ENCODE results near the gene TIGD6.
A peak's percentile ranks its signal among the peaks of the same experiment; 100 is the strongest.

TIGD6 gene

GRCh38 chr5:149961186-149961685 is 39.2 kb downstream of the TIGD6 start:
- H4K20me1 ChIP-seq (ENCODE audit: low read depth, low read length): no peaks in the 10 kb centered on the region
- peak overlapping the region; percentile 69 for H3K9ac ChIP-seq (ENCODE audit: low read length)
- H3K4me2 ChIP-seq (ENCODE audit: low read depth, low read length, poor library complexity, severe bottlenecking): peak overlapping the region; percentile 85
- no peaks in the 10 kb centered on the region for H3K9me3 ChIP-seq (ENCODE audit: insufficient read depth, low read length)
- no peaks in the 10 kb centered on the region for H3K36me3 ChIP-seq (ENCODE audit: low read length)
- H2AFZ ChIP-seq (ENCODE audit: low read depth, low read length, severe bottlenecking): peak overlapping the region; percentile 92
- TF ChIP-seq CTCF (IDR thresholded peaks at IDR 0.05; ENCODE audit: insufficient read depth, low read length, poor library complexity, severe bottlenecking) (no peak), EZH2phosphoT487 (conservative IDR thresholded peaks at IDR 0.05; ENCODE audit: low read length) (no peak)
- H3K79me2 ChIP-seq (ENCODE audit: insufficient read depth, low read length): no peaks in the 10 kb centered on the region
- H3K9me2 ChIP-seq (replicated peaks; ENCODE audit: insufficient read depth, low read length): no peaks in the 10 kb centered on the region
- H3K27me3 ChIP-seq (ENCODE audit: low read length): no peaks in the 10 kb centered on the region
- peaks cover 18% of the 10 kb centered on the region for H3F3A ChIP-seq (ENCODE audit: insufficient read depth)
- H3K27ac ChIP-seq (ENCODE audit: low read depth, low read length): no peak overlapping the region
- peak overlapping the region; percentile 69 for H3K4me3 ChIP-seq (ENCODE audit: insufficient read depth, low read length, poor library complexity, severe bottlenecking)

DNA sequence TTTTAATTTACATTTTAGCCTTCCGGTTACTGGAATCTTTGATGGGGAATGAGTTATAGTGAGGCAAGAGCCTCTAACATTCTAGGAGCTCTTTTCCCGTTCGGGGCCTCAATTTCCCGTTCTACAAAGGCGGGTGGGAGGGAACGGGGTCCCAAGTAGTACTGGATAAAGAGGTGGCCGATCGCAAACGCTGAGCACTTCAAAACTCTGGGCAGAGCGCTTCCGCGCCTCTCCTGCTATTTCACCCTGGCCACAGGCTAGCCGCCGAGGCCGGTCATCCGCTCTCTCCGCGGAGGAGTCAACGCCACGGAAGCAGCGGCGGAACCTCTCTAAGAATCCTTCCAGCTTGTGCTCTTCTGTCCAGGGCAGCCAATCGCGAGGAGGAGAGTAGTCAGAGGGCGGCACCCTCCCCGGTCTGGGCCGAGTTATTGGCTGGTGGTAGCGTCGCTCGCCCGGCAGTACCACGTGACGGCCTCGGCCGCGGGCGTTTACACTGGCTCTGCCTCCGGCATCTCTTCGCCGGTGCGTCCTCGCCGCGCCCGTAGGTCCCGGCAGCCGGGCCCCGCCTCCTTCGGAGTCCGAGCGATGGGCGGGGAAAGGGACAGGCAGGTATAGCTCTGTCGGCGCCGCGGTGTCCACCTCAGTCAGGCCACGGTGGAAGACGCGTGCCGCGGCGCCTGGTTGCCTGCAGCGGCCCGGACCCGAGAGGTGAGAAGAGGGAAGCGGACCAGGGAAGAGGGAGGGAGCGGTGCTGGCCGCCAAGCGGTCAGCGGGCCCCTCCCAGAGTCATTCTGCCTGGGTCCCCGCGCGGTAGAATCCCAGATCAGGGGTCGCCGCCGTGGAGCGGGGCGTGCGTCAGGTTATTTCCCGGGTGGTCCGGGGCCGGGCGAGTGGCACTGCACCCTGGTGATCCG is 39.9 kb downstream of the TIGD6 start, which contains the start of gene SLC26A2:
TSS of gene SLC26A2 (plus strand) at position 487 of the 914 bp plus-strand sequence. CDS start 16,895 bp downstream, outside the sequence.
- Histone ChIP-seq H3K36me3 (ENCODE audit: low read length) (no peaks in the 10 kb centered on the region), H3F3A (ENCODE audit: insufficient read depth) (peaks cover 18% of the 10 kb centered on the region), H4K20me1 (ENCODE audit: low read depth, low read length) (no peaks in the 10 kb centered on the region), H3K4me3 (ENCODE audit: insufficient read depth, low read length, poor library complexity, severe bottlenecking) (peak within 1 kb of the TSS; percentile 69), H2AFZ (ENCODE audit: low read depth, low read length, severe bottlenecking) (peak within 1 kb of the TSS; percentile 92), H3K79me2 (ENCODE audit: insufficient read depth, low read length) (no peaks in the 10 kb centered on the region), H3K27ac (ENCODE audit: low read depth, low read length) (peak within 1 kb of the TSS; percentile 39), H3K9me2 (replicated peaks; ENCODE audit: insufficient read depth, low read length) (no peaks in the 10 kb centered on the region), H3K9ac (ENCODE audit: low read length) (peak within 1 kb of the TSS; percentile 69), H3K27me3 (ENCODE audit: low read length) (no peaks in the 10 kb centered on the region), H3K9me3 (ENCODE audit: insufficient read depth, low read length) (no peaks in the 10 kb centered on the region), H3K4me2 (ENCODE audit: low read depth, low read length, poor library complexity, severe bottlenecking) (peak within 1 kb of the TSS; percentile 85)
- TF ChIP-seq EZH2phosphoT487 (conservative IDR thresholded peaks at IDR 0.05; ENCODE audit: low read length): no peak
- TF ChIP-seq CTCF (IDR thresholded peaks at IDR 0.05; ENCODE audit: insufficient read depth, low read length, poor library complexity, severe bottlenecking): no peak

GRCh38 chr5:149959406-149960236 is 40.8 kb downstream of the TIGD6 start:
- peak overlapping the region; percentile 69 for H3K9ac ChIP-seq (ENCODE audit: low read length)
- no peaks in the 10 kb centered on the region for H3K9me2 ChIP-seq (replicated peaks; ENCODE audit: insufficient read depth, low read length)
- no peaks in the 10 kb centered on the region for H4K20me1 ChIP-seq (ENCODE audit: low read depth, low read length)
- H3K27ac ChIP-seq (ENCODE audit: low read depth, low read length): peak overlapping the region; percentile 39
- TF ChIP-seq EZH2phosphoT487 (conservative IDR thresholded peaks at IDR 0.05; ENCODE audit: low read length): no peak
- TF ChIP-seq CTCF (IDR thresholded peaks at IDR 0.05; ENCODE audit: insufficient read depth, low read length, poor library complexity, severe bottlenecking): peak; percentile 85
- no peaks in the 10 kb centered on the region for H3K79me2 ChIP-seq (ENCODE audit: insufficient read depth, low read length)
- H3K36me3 ChIP-seq (ENCODE audit: low read length): no peaks in the 10 kb centered on the region
- H3K27me3 ChIP-seq (ENCODE audit: low read length): no peaks in the 10 kb centered on the region
- peak overlapping the region; percentile 69 for H3K4me3 ChIP-seq (ENCODE audit: insufficient read depth, low read length, poor library complexity, severe bottlenecking)
- peak overlapping the region; percentile 66 for H2AFZ ChIP-seq (ENCODE audit: low read depth, low read length, severe bottlenecking)
- peak overlapping the region; percentile 85 for H3K4me2 ChIP-seq (ENCODE audit: low read depth, low read length, poor library complexity, severe bottlenecking)
- H3F3A ChIP-seq (ENCODE audit: insufficient read depth): peaks cover 18% of the 10 kb centered on the region
- no peaks in the 10 kb centered on the region for H3K9me3 ChIP-seq (ENCODE audit: insufficient read depth, low read length)
